IPS-NIHi11 (cell line): ENCODE measurements around the gene LRRC8B.
"Not testable (repeated sequence)": the region's sequence is repeated elsewhere in the genome, so short reads cannot be mapped to it uniquely, and the experiment has no call there.

ENCODE experiments used
- DNase-seq: peaks from one replicate; pipeline ENCODE4 v3.0.0; 2012; ENCODE audit warnings: mixed read lengths, low spot score

The LRRC8B gene

GRCh38 chr1:89524369-89525168, at the start of gene LRRC8B:
TSS of gene LRRC8B (plus strand) at chr1:89524829. CDS start at chr1:89582651, 57,822 bp downstream.
- DNase-seq, result peak; percentile 95

- no peak for DNase-seq
These were observed 49.4 kb upstream of the LRRC8B start for GRCh38 chr1:89475269-89475668.

- DNase-seq, result no peak
These were observed 48.6 kb upstream of the LRRC8B start for GRCh38 chr1:89476072-89476471.

GRCh38 chr1:89483010-89483756, 41.4 kb upstream of the LRRC8B start:
- peak; percentile 72 for DNase-seq

- DNase-seq, result no peak
These were observed 40.9 kb upstream of the LRRC8B start for GRCh38 chr1:89483757-89484077.

GRCh38 chr1:89484092-89485038, 40.3 kb upstream of the LRRC8B start:
- no peak for DNase-seq

- DNase-seq, result no peak
These were observed 36.7 kb upstream of the LRRC8B start for GRCh38 chr1:89487972-89488371.

GRCh38 chr1:89489047-89489729, 35.4 kb upstream of the LRRC8B start:
- DNase-seq, result no peak

- no peak for DNase-seq
These were observed 34.2 kb upstream of the LRRC8B start for GRCh38 chr1:89490389-89490788.

- DNase-seq, result no peak
These were observed 25.3 kb upstream of the LRRC8B start for GRCh38 chr1:89499320-89499719.

GRCh38 chr1:89502042-89502441, 22.6 kb upstream of the LRRC8B start:
- DNase-seq, result no peak

- DNase-seq, result no peak
These were observed 21.7 kb upstream of the LRRC8B start for GRCh38 chr1:89502895-89503294.

- DNase-seq, result no peak
These were observed 20.9 kb upstream of the LRRC8B start for GRCh38 chr1:89503690-89504089.

GRCh38 chr1:89510061-89510460, 14.6 kb upstream of the LRRC8B start:
- not testable (repeated sequence) for DNase-seq

GRCh38 chr1:89512996-89513720, 11.5 kb upstream of the LRRC8B start:
- peak; percentile 14 for DNase-seq

- DNase-seq, result no peak
These were observed 8.6 kb upstream of the LRRC8B start for GRCh38 chr1:89516055-89516454.

GRCh38 chr1:89518221-89518631, 6.4 kb upstream of the LRRC8B start:
- DNase-seq, result no peak

GRCh38 chr1:89519779-89520358, 4.8 kb upstream of the LRRC8B start:
- peak; percentile 51 for DNase-seq

GRCh38 chr1:89521977-89522376, 2.7 kb upstream of the LRRC8B start:
- DNase-seq, result not testable (repeated sequence)

GRCh38 chr1:89523572-89524368, 859 bp upstream of the LRRC8B start:
- peak; percentile 67 for DNase-seq
